ENCODE data around the gene FGB.

Gene FGB

GRCh38 chr4:154562697-154563254 is at the start of gene FGB:
Gene FGB (plus strand): TSS chr4:154563011. CDS start chr4:154563019, 8 bp downstream.
- no peak for DNase-seq (ENCODE audit: low read depth)

DNA sequence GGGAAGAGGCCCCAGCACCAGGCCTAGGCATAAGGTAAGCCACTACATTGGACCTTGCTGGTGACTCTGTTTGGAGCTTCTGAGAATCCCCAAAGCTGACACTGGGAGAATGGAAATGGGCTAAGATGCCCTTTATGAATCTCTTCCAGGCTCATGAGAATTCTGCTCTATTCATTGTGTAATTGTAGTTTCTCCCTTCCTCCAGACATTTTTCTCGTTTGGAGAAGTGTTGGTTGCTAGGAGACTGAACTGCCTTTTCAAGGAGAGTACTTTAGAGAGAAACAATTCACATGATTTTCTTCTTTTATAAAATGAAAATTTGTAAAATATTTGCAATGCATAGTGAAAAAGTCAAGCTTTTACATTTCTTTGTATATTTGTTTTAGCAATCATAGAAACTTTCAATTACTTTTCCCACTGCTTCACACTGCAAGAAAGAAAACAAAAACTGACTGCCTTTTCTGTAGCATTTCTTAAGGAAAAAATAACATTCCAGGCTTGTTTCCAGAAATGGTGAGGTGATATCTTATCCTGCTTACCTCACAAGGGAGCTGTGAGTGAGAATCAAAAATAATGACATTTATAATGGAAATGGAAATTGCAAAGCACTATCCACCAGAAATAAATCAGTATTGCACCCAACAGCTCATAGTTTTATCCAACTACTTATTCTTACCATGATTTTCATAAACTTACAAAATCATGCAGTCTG is 46.3 kb upstream of the FGB start:
- DNase-seq (ENCODE audit: low read depth), result no peak

- DNase-seq (ENCODE audit: low read depth), result no peak
Observed at GRCh38 chr4:154517591-154517990, 45.2 kb upstream of the FGB start.

GRCh38 chr4:154519214-154519613 is 43.6 kb upstream of the FGB start:
- no peak for DNase-seq (ENCODE audit: low read depth)

GRCh38 chr4:154521607-154522006 is 41.2 kb upstream of the FGB start:
- no peak for DNase-seq (ENCODE audit: low read depth)

DNA sequence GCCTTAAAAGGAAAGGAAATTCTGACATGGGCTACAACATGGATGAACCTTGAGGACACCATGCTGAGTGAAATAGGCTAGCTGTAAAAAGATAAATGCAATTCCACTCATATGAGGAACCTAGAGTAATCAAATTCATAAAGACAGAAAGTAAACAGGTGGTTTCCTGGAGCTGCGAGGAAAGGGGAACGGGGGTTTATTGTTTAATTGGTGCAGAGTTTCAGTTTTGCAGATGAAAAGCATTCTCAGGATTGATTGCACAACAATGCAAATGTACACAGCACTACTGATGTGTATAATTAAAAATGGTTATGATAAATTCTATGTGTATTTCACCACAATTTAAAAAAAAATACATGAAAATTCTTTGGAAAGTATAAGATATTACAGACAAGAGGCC is 36.7 kb upstream of the FGB start:
- DNase-seq (ENCODE audit: low read depth), result no peak

DNA sequence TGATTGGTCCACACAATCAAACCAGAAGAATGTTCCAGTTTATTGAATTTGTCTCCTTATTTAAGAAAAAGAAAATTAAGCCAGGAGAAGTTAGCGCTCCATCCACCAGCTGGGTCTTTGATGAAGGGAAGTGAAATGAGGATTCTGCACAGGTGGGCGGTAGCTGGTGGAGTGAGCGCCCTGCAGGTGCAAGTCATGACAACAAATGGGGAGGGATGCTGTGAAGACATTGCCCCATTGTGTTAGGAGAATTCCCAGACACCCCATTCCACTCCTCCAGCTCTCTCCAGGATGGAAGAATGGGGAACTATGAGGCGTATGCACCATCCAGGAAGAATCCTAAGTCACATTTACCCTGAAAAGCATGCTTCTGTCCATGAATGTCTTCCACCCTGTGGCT is 35.5 kb upstream of the FGB start:
- no peak for DNase-seq (ENCODE audit: low read depth)

GRCh38 chr4:154528869-154529268 is 33.9 kb upstream of the FGB start:
- no peak for DNase-seq (ENCODE audit: low read depth)

GRCh38 chr4:154529728-154530519 is 32.9 kb upstream of the FGB start:
- DNase-seq (ENCODE audit: low read depth), result no peak

- DNase-seq (ENCODE audit: low read depth), result no peak
Observed at GRCh38 chr4:154534296-154534695, 28.5 kb upstream of the FGB start.

DNA sequence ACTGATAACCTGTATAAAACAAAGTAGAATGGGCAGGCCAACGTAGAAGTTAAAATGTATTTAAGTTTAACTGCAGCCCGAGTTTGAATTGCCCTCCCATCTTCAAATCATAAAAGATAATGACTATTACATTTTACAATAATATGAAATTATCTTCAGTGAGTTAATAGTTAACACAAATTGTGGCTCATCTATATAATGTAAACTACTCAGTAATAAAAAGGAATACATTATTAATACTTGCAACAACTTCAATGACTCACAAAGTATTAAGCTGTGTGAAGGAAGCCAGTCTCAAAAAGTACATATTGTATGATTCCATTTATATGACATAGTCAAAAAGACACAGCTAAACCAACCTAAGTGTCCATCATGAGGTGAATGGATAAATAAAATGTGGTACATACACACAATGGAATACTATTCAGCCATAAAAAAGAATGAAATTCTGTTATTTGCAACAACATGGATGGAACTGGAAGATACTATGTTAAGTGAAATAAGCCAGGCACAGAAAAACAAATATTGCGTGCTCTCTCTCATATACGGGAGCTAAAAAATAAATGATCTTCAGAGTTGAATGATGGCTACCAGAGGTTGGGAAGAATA is 20.4 kb upstream of the FGB start:
- no peak for DNase-seq (ENCODE audit: low read depth)

DNA sequence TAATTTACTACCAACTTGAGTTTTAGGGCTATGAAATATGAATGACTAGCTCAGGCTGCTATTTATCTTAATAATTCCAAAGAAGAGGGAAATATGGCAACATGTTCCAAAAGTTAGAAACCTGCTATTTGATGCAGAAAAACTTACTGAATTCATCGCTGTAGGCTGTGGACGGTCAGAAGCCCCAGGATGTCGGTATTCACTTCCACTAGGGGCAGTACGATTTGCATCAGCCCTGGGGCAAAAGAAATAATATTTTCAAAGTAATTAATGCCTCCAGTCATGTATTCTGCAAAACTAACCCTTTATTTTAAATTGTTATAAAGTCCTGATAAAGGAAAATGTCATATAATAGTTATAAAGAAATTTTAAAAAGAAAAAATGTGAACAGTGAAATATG is 17.1 kb upstream of the FGB start:
- no peak for DNase-seq (ENCODE audit: low read depth)

GRCh38 chr4:154549894-154550790 is 12.7 kb upstream of the FGB start, which contains the start of gene PLRG1:
Gene PLRG1 (minus strand): TSS chr4:154550400. CDS start chr4:154550308, 92 bp downstream.
- DNase-seq (ENCODE audit: low read depth), result peak; percentile 94

- DNase-seq (ENCODE audit: low read depth), result peak; percentile 13
Observed at GRCh38 chr4:154551872-154552686, 10.7 kb upstream of the FGB start.

DNA sequence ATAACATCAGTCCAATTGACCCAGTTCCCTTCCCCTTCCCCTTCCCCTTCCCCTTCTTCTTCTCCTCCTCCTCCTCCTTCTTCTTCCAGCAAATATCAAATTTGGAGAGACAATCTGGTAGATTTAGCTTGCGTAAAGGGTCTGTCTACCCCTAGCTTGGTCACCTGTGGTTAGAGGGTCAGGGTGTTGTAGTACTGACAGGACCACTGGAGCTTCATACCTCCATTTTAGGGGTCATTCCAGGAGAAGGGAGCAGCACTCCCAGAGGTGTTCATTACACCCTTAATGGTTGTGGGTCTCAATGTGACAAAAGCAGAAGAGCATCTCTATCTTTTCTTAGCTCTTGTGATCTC is 3.7 kb upstream of the FGB start:
- no peak for DNase-seq (ENCODE audit: low read depth)

DNA sequence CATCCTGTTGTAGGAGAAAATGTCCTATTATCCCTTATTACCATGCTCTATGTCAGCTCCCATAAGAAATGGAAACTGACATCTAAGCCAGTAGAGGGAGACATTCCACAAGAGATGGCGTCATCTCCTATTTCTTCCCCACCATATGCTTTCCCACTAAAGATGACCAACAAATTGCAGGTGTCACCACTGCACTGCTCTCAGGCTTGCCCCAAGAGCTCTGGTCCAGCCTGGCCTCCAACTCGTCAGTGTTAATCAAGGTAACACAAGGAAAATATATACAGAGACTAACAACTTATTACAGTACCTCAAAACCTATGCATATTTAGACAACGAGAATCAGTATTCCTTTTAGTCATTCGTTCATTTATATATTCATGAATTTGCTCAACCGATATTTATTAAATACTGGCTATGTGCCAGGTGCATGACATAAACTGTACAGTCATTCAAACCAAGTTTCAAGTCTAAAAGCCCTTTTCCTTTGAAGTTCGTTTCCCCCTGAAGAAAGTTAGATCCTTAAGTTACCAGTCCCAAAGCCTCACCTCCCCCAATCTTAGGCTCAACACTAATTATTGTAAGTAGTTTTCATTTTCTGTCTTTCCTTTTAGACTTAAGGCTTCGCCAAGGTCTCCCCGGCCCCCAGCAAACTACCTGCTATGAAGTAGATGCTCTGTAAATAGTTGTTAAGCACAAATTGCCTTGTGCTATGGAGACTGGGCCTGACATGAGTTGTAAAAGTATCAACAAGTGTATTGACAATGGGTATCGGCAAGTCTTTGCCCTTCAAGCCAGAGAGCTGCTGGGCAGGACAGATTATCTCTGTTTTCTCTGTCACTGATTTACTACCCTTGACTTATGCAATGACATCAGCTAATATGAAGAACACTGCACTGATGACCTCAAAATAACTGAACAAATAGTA is 3.1 kb upstream of the FGB start:
- DNase-seq (ENCODE audit: low read depth), result no peak

DNA sequence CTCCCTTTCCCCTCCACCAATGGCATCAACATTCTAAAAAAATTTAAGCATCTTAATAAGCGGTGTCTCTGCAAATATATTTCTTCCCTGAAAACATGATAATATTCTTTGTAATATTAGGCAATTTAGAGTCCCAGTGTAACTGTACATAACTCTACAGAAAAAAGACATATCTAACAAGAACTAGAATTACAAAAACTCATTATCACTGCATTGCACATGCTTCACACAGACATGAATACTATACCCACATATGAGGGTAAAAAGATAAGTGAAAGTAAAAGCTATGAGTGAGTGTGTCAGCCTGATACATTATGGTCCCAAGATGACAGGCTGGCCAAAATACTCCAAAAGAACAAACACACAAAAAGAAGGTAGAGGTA is 2.4 kb upstream of the FGB start:
- no peak for DNase-seq (ENCODE audit: low read depth)

DNA sequence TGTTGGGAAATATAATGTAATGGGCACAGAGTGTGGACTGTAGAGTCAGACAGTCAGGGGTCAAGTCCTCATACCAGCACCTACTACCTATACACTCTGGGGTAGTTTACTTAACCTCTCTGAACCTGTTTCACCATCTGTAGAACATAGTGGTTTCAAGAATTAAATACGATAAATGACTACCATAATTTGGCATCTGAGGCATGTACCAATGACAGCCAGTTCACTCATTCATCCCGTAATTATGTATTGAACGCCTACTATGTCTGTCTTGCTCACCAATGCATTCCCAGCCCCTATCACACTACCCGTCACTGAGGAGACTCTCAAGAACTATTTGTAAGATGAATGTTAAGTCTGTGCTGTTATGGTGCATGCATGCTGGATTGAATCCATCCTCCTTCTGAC is 2.0 kb upstream of the FGB start:
- no peak for DNase-seq (ENCODE audit: low read depth)

- no peak for DNase-seq (ENCODE audit: low read depth)
Observed at GRCh38 chr4:154564311-154564710, 1.5 kb downstream of the FGB start.

DNA sequence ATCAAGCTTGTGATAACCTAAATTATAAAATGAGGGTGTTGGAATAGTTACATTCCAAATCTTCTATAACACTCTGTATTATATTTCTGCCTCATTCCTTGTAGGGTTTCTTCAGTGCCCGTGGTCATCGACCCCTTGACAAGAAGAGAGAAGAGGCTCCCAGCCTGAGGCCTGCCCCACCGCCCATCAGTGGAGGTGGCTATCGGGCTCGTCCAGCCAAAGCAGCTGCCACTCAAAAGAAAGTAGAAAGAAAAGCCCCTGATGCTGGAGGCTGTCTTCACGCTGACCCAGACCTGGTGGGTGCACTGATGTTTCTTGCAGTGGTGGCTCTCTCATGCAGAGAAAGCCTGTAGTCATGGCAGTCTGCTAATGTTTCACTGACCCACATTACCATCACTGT is 2.9 kb downstream of the FGB start:
- no peak for DNase-seq (ENCODE audit: low read depth)
